Measurements from ENCODE around the gene RDX.
A peak's percentile ranks its signal among the peaks of the same experiment; 100 is the strongest.
"Not testable (repeated sequence)": the region's sequence is repeated elsewhere in the genome, so short reads cannot be mapped to it uniquely, and the experiment has no call there.

The RDX gene

DNA sequence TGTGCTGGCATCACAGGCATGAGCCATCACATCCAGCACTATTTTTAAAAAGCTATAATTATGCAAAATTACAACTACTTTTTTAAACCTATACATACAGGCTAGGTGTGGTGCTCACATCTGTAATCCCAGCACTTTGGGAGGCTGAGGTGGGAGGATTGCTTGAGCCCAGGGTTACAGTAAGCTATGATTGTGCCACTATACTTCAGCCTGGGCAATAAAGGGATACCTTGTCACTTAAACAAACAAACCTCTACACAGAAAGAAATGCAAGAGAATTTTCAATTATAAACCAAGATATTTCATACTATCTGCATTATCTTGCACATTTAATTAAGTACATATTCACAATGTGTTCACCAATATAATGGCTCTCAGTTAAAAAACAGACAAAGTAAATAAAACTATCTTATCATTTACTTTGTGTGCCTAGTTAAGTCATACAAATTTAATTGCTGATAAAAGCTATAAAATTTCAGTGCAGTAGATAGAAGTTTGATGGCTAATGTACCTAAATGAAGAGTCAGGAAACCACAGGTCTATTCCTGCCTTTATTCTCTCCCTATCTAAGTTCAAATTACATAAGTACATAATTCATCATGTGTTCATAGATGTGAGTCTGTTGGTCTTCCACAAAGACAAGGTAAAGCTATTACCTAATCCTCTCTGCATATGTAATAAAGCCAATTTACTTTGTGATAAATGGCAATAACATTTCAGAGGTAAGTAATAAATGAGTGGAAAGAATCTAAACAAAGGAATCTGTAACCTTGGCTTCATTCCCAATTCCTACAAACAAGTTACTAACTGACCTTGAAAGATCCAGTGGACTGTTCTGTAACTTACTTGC lies 9.0 kb upstream of the RDX start:
- DNase-seq (ENCODE audit: low read depth in 2 of 2, low spot score in 1 of 2) = no peak

DNA sequence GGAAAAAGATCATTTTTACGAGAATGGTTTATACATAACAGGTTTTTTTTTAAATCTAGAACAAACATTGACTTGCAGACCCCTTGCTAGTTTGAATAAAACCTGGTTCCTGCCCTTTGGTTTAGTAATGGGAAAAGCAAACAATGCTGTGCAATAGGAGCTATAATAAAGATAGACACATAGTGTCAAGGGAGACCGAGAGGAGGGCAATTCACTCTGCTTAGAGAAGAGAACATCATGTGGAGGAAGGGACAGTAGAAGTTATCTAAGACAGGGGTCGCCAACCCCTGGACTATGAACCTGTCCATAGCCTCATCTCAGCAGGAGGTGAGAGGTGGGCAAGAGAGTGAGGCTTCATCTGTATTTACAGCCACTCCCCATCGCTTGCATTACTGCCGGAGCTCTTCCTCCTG lies 7.0 kb upstream of the RDX start:
- no peak for DNase-seq (ENCODE audit: low read depth in 2 of 2, low spot score in 1 of 2)

DNA sequence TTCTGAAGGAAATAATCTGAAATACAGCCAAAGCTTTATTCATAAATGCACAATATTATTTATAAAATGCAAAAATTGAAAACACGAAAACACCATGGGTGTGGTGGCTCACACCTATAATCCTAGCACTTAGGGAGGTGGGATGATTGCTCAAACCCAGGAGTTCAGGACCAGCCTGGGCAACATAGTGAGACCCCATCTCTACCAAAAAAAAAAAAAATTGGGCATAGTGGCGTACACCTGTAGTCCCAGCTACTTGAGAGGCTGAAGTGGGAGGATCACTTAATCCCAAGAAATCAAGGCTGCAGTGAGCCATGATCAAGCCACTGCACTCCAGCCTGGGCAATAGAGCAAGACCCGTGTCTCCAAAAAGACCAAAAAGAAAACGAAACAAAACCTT lies 5.2 kb upstream of the RDX start:
- DNase-seq (ENCODE audit: low read depth in 2 of 2, low spot score in 1 of 2) = no peak

DNA sequence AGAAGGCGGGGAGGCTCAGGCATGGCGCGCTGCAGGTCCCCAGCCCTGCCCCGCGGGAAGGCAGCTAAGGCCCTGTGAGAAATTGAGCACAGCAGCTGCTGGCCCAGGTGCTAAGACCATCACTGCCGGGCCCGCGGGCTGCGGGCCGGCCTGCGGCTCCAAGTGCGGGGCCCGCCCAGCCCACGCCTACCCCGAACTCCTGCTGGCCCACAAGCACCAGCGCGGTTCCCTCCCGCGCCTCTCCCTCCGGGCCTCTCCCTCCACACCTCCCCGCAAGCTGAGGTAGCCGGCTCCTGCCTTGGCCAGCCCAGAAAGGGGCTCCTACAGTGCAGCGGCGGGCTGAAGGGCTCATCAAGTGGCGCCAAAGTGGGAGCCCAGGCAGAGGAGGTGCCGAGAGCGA lies 4.6 kb upstream of the RDX start:
- no peak for DNase-seq (ENCODE audit: low read depth in 2 of 2, low spot score in 1 of 2)

DNA sequence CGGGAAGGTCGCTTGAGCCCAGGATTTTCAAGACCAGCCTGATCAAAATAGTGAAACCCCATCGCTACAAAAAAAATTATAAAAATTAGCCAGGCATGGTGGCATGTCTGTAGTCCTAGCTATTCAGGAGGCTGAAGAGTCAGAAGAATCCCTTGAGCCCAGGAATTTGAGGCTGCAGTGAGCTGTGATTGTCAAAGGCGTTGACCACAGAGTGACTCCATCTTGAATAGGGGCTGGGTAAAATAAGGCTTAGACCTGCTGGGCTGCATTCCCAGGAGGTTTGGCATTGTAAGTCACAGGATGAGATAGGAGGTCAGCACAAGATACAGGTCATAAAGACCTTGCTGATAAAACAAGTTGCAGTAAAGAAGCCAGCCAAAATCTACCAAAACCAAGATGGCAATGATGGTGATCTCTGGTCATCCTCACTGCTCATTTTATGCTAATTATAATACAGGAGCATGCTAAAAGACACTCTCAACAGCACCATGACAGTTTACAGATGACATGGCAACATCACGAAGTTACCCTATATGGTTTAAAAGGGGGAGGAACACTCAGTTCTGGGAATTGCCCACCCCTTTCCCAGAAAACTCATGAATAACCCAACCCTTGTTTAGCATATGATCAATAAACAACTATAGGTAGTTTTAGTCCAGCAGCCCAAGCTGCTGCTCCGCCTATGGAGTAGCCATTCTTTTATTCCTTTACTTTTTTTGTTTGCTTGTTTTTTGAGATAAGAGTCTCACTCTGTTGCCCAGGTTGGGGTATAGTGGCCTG lies 2.8 kb upstream of the RDX start:
- no peak for DNase-seq (ENCODE audit: low read depth in 2 of 2, low spot score in 1 of 2)

DNA sequence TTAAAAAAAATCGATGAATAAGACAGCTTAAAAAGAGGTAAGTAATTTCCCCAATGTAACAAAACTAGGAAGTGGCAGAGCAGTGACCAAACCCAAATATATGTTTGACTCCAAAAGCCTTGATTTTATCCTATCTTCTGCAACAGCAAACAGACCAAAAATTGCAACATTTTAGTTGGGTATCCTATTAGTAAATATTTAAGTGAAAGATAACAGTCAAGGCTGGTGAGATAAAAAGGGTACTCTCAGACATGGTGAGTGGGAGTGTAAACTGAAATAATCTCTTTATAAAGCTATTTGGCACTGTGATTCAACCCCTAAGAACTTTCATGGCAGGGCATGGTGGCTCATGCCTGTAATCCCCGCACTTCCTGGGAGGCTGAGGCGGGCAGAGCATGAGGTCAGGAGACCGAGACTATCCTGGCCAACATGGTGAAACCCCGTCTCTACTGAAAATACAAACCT lies 1.9 kb upstream of the RDX start:
- DNase-seq (ENCODE audit: low read depth in 2 of 2, low spot score in 1 of 2) = no peak

DNA sequence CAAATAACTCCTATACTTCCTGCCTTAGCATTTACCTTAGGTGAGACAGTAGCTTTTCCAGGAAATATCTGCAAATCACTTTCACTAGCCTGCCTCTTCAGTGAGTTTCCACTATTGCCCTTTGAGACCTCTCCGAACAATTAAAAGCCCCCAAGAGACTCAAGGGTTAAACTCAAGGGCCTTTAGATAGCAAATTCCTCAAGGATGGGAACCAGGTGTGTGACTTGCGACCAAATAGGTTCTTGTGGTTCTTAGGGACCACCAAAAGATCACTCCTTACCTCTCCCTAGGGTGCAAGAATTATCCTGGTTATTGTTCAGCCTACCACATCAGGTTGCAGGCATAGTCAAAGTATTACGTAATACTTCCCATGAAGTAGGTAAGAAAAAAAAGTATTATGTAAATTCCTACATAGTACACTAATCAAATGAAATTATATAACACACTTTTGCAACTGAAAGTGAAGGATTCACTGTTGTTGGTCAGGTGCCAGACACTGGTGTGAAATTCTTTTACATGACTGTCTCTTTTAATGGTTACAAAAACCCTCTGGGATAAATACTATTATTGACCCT lies 1.4 kb upstream of the RDX start:
- no peak for DNase-seq (ENCODE audit: low read depth in 2 of 2, low spot score in 1 of 2)

DNA sequence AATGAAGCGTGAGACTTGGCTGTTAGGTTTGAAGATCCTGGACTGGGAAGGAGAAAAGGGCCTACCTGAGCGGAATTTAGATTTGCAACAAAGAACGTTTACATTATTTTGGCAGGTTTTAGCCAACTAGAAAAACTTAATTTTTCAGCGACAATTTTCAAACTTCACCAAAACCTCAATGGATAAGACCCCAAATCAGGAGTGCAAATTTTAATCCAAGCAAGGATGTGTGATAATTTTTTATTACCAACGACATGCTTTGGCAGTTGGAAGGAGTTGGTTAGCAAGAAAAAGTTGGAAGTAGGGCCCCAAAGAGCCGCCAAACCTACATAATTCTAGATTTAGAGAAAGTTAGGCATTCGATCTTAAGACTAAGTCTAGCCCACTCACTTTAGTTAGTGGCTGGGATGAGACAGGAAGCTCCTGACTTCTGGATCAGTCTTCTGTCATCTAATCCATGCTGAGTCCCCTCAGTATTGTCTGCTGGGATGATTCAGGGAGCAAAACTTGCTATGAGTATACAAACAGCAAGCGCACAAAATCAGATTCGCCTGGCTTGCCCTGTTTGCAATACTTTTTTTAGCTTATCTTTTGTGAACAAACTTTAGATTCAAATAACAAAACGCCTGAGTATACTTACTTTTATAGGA lies 787 bp upstream of the RDX start:
- DNase-seq (ENCODE audit: low read depth in 2 of 2, low spot score in 1 of 2) = no peak

DNA sequence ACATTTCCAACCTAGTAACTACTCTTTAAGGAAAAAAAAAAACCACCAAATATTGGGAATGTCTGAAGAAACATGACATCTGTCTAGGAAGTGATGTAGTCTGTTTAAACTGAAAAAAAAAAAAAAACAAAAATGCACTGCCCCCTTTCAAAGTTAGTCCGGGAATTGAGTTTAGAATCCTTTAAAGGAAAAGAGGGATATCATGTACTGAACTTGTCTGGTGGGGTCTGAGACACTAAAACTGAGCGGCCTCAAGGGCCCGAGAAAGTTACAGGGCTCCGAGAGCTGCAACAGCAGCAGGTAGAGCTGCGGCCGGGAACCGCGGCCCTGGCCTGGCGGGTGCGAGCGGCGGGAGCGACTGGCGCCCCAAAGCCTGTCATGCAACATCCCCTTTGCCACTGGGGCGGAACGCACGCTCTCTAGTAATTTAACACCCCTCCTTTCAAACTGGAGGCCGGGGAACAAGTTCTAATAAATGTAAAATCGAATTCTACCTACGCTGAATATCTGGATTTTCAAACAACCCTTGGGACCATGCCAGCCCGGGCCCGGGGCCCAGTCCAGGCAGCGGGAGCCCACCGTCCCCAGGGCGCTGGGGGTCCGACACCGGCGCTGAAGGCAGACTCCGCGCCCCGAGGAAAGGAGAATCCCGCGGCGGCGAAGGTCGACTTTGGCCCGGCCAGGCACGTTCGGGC lies 736 bp downstream of the RDX start:
- peak in 1 of 2 donors; percentile 25 for DNase-seq (ENCODE audit: low read depth in 2 of 2, low spot score in 1 of 2)

DNA sequence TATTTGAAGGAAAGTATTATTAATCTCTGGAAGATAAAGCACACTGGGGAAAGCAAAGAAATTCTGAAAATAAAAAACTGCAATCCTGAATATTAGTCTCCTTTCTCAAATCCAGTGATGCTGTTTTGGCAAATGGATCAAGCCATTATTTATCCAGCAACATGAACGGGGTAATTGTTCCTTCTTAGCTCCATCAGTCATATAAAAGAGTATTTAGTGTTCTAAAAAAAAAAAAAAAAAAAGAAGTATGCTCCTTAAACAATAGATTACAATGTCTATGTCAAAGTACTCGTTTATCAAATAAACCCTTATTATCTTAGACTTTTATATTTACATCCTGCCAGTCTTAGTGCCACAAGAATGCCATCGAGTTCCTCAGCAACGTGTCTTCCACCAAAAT lies 1.3 kb downstream of the RDX start:
- no peak for DNase-seq (ENCODE audit: low read depth in 2 of 2, low spot score in 1 of 2)

DNA sequence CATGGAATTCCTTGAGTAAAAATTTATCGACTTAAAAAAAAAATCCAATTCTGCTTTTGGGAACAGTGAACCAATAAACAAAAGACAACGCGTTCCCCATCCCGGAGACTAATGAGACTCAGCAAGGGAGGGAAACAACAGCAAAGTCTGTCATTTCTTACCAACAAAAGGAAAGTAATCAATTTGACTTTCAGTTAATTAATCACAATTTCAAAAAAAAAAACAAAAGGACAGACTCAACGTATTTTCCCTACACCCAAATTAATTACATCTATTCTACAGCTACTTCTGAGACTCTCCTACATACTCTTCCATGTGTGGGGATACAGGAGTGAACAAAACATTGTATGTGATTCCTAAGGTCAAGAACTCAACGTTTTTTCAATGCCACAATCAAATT lies 1.9 kb downstream of the RDX start:
- DNase-seq (ENCODE audit: low read depth in 2 of 2, low spot score in 1 of 2) = no peak

DNA sequence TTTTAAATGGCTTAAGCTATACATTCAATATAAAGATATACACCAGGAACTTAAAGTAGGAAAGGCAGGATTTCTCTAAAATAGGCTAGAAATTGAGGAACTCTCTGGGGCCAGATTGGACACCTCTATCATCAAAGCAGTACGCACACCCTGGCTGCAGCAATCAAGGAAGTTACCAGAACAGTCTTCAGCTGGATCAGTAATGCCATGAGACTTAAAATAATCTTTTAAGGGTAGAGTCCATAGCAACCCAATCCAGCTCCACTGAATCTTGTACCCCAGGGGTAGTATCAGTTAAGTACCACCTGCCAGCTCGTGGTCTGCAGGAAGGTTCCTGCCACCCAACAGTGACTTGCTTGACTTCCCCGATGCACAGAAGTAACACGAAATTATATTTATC lies 3.0 kb downstream of the RDX start:
- DNase-seq (ENCODE audit: low read depth in 2 of 2, low spot score in 1 of 2) = no peak

DNA sequence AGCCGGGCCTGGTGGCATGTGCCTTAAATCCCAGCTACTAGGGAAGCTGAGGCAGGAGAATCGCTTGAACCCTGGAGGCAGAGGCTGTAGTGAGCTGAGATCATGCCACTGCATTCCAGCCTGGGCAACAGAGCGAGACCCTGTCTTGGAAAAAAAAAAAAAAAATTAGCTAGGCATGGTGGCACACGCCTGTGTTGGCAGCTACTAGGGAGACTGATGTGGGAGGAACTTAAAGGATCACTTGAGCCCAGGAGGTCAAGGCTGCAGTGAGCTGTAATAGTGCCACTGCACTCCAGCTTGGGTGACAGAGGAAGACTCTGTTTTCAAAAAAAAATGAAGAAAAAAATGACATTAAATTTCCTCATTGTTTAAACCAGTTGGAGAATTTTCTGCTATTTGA lies 4.3 kb downstream of the RDX start:
- DNase-seq (ENCODE audit: low read depth in 2 of 2, low spot score in 1 of 2) = not testable (repeated sequence)

DNA sequence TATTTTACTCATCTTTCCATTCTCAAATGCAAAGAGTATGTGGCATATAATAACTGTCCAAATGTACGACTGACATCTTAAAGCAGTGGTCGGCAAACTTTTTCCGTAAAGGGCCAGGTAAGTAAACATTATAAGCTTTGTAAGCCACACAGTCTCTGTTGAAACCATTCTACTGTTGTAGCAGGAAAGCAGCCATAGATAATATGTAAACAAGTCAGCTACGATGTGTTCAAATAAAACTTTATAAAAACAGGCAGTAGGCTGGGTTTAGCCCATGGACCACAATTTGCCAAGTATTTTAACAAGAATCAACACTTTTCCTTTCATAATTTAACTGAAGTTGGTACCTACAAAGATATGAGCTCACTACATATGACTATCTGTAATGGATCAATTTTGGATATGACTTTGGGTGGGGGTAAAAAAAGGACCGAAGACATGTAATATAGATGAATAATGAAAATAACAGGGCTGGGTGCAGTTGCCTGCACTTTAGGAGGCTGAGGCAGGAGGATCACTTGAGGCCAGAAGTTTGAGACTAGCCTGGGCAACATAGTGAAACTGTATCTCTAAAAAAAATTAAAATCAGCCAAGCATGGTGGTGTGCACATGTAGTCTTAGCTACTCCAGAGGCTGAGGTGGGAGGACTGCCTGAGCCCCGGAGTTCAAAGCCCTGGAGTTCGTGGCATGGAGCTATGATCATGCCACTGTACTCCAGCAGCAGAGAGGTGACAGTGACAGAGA lies 5.7 kb downstream of the RDX start:
- no peak for DNase-seq (ENCODE audit: low read depth in 2 of 2, low spot score in 1 of 2)

DNA sequence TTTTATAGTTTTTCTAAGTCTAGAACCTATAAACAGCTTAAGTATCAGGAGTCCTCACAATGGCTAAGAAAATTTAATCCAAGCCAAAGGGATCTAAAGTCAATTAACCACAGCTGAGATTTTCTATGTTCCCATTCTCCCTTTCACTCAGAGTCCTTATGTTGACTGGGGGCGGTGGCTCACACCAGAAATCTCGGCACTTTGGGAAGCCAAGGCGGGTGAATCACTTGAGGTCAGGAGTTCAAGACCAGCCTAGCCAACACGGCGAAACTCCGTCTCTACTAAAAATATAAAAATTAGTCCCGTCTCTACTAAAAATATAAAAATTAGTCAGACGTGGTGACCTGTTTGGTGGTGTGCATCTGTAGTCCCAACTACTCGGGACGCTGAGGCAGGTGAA lies 6.9 kb downstream of the RDX start:
- no peak for DNase-seq (ENCODE audit: low read depth in 2 of 2, low spot score in 1 of 2)

DNA sequence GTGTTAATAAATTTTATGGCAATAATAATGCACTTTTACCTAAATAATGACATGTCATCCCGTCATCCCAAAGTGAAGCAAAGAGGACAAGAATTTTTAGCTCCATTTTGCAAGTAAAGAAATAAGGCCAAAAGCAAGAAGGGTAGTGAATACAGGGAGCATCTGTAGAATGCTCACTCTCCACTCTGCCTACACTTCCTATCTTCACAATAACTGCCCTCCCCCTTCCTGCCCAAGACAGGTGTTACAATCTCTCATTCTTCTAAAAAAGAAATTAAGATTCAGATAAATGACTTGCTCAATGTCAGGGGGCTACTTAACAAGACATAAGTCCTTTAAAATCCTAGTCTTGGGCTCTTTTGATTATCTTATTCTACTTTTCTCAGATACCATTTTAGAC lies 8.9 kb downstream of the RDX start:
- no peak for DNase-seq (ENCODE audit: low read depth in 2 of 2, low spot score in 1 of 2)

DNA sequence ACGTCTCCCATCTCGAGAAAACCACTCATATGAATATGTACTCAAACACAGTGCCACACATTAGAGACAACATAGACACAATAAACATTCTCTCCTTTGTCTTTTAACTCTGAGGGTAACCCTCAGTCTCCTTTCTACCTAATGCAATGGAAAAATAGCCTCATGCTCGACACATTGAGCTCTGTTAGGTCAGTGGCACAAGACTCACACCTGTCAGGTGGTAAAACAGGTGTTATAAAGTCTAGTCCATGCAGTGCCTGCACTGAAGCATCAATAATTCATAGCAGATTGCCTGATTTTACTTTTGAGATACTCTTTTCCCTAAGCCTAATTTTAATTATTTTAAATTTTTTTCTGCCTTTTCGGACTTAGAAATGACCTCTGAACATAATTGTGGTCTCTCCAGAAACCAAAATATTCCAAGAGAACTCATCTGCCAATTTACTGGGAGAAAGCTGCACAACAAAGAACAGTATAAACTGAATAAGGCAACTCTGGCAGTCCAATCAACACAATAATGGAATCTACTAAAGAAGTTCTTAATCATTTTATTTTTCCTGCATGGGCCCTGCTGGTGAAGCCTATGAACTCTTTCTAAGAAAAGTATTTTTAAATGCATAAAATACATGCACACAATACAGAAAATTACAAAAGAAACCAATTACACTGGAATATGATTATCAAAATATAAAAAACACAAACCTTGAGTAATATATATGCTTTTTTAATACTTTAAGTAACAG lies 9.9 kb downstream of the RDX start:
- DNase-seq (ENCODE audit: low read depth in 2 of 2, low spot score in 1 of 2) = no peak

DNA sequence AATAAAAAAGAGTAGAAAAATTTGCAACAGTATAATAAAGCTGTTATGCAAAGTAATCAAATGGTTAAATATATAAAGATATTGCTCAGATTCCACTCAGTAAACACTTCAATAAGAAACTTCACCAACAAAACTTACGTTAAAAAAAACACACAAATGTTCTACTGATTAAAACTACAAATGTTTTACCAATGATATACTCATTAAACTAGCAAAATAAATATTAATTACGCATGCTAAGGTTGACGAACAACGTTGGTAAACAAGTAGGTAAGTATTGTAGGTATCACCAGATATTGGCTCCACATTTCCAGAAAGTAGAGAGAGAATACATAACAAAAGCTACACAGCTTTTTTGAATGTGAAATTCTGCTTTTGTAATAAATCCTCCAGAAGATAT lies 12.6 kb downstream of the RDX start:
- no peak for DNase-seq (ENCODE audit: low read depth in 2 of 2, low spot score in 1 of 2)

DNA sequence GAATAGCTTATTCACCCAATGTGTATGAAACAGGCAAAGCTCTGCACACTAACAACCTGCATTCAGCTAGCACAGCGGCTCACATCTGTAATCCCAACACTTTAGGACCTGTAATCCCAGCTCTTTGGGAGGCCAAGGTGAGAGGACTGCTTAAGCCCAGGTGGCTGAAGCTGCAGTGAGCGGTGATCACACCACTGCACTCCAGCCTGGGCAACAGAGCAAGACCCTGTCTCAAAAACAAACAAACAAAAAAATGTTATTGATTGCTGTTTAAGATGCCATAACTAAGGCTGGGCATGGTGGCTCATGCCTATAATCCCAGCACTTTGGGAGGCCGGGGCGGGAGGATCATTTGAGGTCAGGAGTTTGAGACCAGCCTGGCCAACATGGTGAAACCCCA lies 15.8 kb downstream of the RDX start:
- not testable (repeated sequence) for DNase-seq (ENCODE audit: low read depth in 2 of 2, low spot score in 1 of 2)

DNA sequence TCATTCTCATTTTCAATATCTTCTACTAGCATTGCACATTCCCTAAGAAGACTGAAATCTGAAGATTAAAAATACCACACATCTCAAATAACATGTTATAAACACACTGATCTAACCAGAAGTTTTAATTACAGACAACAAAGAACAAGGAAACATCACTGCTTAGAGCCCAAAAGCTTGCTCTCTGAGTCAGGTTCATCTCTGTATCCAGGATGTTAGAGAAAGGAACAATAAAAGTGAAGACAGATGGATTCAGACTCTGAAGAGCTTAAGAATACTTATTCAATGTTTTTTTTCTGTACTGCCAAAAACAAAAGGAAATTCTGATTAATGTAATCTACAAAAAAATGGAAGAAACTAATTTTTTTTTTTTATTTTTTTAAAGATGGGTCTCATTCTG lies 16.5 kb downstream of the RDX start:
- DNase-seq (ENCODE audit: low read depth in 2 of 2, low spot score in 1 of 2) = no peak

All from stimulated activated CD8-positive, alpha-beta memory T cell treated with anti-CD3 and anti-CD28 coated beads, Interleukin-4, amount 100 ng/mL, for 1 hour (primary cell).